ELR (cell line): ENCODE data around the gene STPG2.
A peak's percentile ranks its signal among the peaks of the same experiment; 100 is the strongest.

Experiments used
- DNase-seq: peaks from one replicate; pipeline ENCODE4 v3.0.0-alpha.2; 2015; ENCODE audit warnings: low read depth

Gene STPG2

GRCh38 chr4:98143001-98143899 lies at the start of gene STPG2:
Gene STPG2, minus strand, starts transcription at chr4:98143476.
- peak; percentile 93 for DNase-seq

GRCh38 chr4:98185279-98185678 lies 42.0 kb upstream of the STPG2 start:
- no peak for DNase-seq

GRCh38 chr4:98181809-98182208 lies 38.5 kb upstream of the STPG2 start:
- DNase-seq, result peak; percentile 34

- no peak for DNase-seq
These were observed 36.7 kb upstream of the STPG2 start for GRCh38 chr4:98179951-98180350.

GRCh38 chr4:98176531-98176930 lies 33.3 kb upstream of the STPG2 start:
- no peak for DNase-seq

- no peak for DNase-seq
These were observed 26.8 kb upstream of the STPG2 start for GRCh38 chr4:98170035-98170434.

- no peak for DNase-seq
These were observed 23.4 kb upstream of the STPG2 start for GRCh38 chr4:98166731-98167041.

GRCh38 chr4:98166025-98166730 lies 22.9 kb upstream of the STPG2 start:
- DNase-seq, result peak; percentile 34

GRCh38 chr4:98162696-98163095 lies 19.4 kb upstream of the STPG2 start:
- DNase-seq, result no peak

- DNase-seq, result no peak
These were observed 8.1 kb upstream of the STPG2 start for GRCh38 chr4:98151145-98151924.

- peak; percentile 51 for DNase-seq
These were observed 7.0 kb upstream of the STPG2 start for GRCh38 chr4:98150092-98150761.

- peak; percentile 1 for DNase-seq
These were observed 5.6 kb upstream of the STPG2 start for GRCh38 chr4:98148856-98149255.

GRCh38 chr4:98126141-98126540 lies 17.1 kb downstream of the STPG2 start:
- DNase-seq, result no peak

- no peak for DNase-seq
These were observed 17.7 kb downstream of the STPG2 start for GRCh38 chr4:98125585-98125984.

GRCh38 chr4:98117363-98117762 lies 25.9 kb downstream of the STPG2 start:
- DNase-seq, result no peak

GRCh38 chr4:98113012-98113411 lies 30.3 kb downstream of the STPG2 start:
- peak; percentile 34 for DNase-seq

GRCh38 chr4:98110929-98111328 lies 32.3 kb downstream of the STPG2 start:
- DNase-seq, result no peak

- DNase-seq, result no peak
These were observed 33.1 kb downstream of the STPG2 start for GRCh38 chr4:98110214-98110613.

- DNase-seq, result no peak
These were observed 40.6 kb downstream of the STPG2 start for GRCh38 chr4:98102660-98103059.

- no peak for DNase-seq
These were observed 41.3 kb downstream of the STPG2 start for GRCh38 chr4:98101988-98102387.

- no peak for DNase-seq
These were observed 44.5 kb downstream of the STPG2 start for GRCh38 chr4:98098764-98099163.

- peak; percentile 9 for DNase-seq
These were observed 49.2 kb downstream of the STPG2 start for GRCh38 chr4:98094118-98094517.
